Gastroesophageal sphincter (tissue), 3 donors: ENCODE measurements around the gene OGFOD2.

Source experiments
- CTCF ChIP-seq, 4 experiments: fragments of 200-600 bp in 2 of 4; fragments of 450-650 bp in 2 of 4; sonication (generic) in 1 of 4; IDR thresholded peaks; one replicate each; pipeline ENCODE4 v1.5.1; 2017 to 2019; ENCODE audit warnings: antibody characterized with exemption in 4 of 4, mild to moderate bottlenecking in 2 of 4, moderate library complexity in 2 of 4
- POLR2A ChIP-seq, 2 donors: fragments of 450-650 bp; IDR thresholded peaks; one replicate each; pipeline ENCODE4 v1.6.1; 2017; ENCODE audit warnings: antibody characterized with exemption in 2 of 2, mild to moderate bottlenecking in 2 of 2, moderate library complexity in 1 of 2
- POLR2AphosphoS5 ChIP-seq: sonication (generic); formaldehyde crosslinking; IDR thresholded peaks from one replicate; pipeline ENCODE4 v1.6.1; 2017; ENCODE audit warnings: antibody characterized with exemption

GRCh38 chr12:122974274-122974891 lies 661 bp upstream of the OGFOD2 start:
- no peak for TF ChIP-seq CTCF (IDR thresholded peaks at IDR 0.05)
- TF ChIP-seq POLR2AphosphoS5 = peak; percentile 78
- no peak for TF ChIP-seq POLR2A (IDR thresholded peaks at IDR 0.05)
